ENCODE results near the gene OGFR.

Gene OGFR

GRCh38 chr20:62828051-62828450 lies 23.4 kb downstream of the OGFR start:
- no peak for DNase-seq

GRCh38 chr20:62828511-62829230 lies 24.0 kb downstream of the OGFR start:
- DNase-seq, result no peak

- no peak for DNase-seq
These were observed 24.9 kb downstream of the OGFR start for GRCh38 chr20:62829231-62830230.

GRCh38 chr20:62830251-62830650 lies 25.6 kb downstream of the OGFR start:
- no peak for DNase-seq

GRCh38 chr20:62830821-62831220 lies 26.2 kb downstream of the OGFR start:
- no peak for DNase-seq

GRCh38 chr20:62831361-62831788 lies 26.7 kb downstream of the OGFR start:
- DNase-seq, result no peak

GRCh38 chr20:62831854-62832211 lies 27.2 kb downstream of the OGFR start:
- no peak for DNase-seq

- peak; percentile 55 for DNase-seq
These were observed 27.7 kb downstream of the OGFR start for GRCh38 chr20:62832212-62832922.

GRCh38 chr20:62832951-62833391 lies 28.3 kb downstream of the OGFR start:
- DNase-seq, result no peak

- DNase-seq, result no peak
These were observed 30.5 kb downstream of the OGFR start for GRCh38 chr20:62834967-62835730.

GRCh38 chr20:62835931-62836861 lies 31.6 kb downstream of the OGFR start:
- no peak for DNase-seq

- DNase-seq, result no peak
These were observed 32.4 kb downstream of the OGFR start for GRCh38 chr20:62836967-62837490.

GRCh38 chr20:62837790-62838127 lies 33.1 kb downstream of the OGFR start:
- DNase-seq, result no peak

- DNase-seq, result no peak
These were observed 33.7 kb downstream of the OGFR start for GRCh38 chr20:62838128-62838891.

GRCh38 chr20:62839261-62839660 lies 34.6 kb downstream of the OGFR start:
- DNase-seq, result no peak

- no peak for DNase-seq
These were observed 35.2 kb downstream of the OGFR start for GRCh38 chr20:62839816-62840215.

- no peak for DNase-seq
These were observed 35.9 kb downstream of the OGFR start for GRCh38 chr20:62840244-62841197.

- DNase-seq, result no peak
These were observed 37.1 kb downstream of the OGFR start for GRCh38 chr20:62841705-62842212.

GRCh38 chr20:62843656-62844055 lies 39.0 kb downstream of the OGFR start:
- no peak for DNase-seq

Measured in stimulated activated CD8-positive, alpha-beta memory T cell treated with anti-CD3 and anti-CD28 coated beads, Interleukin-4, amount 100 ng/mL, for 48 hours (primary cell).